Cortex of kidney (tissue), 1 donor: Measurements from ENCODE around the gene BRINP1.
"Not testable (repeated sequence)": the region's sequence is repeated elsewhere in the genome, so short reads cannot be mapped to it uniquely, and the experiment has no call there.

ENCODE experiments used
- DNase-seq: peaks from one replicate; lab custom pipeline; 2025; lab: John Stamatoyannopoulos, UW

The BRINP1 gene

DNA sequence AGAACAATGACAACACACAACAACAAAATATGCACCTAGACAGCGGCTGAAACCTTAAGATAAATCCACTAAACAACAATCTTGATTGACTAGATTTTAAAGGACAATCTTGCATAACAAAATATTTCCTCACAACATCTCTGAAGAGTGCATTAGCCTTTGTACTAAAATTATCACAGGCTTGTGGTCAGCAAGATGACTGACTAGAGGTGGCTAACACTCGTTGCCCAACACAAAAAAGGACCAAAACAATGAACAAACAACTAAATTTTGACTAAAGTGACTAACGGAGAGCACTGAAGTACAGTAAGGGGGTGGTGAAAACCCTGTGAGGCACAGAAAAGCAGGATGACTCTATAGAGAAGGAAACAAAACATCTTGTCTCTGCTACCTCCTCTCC lies 183.9 kb downstream of the BRINP1 start:
- DNase-seq, result no peak

- DNase-seq, result no peak
These were observed 184.8 kb downstream of the BRINP1 start for GRCh38 chr9:119184265-119184936.

DNA sequence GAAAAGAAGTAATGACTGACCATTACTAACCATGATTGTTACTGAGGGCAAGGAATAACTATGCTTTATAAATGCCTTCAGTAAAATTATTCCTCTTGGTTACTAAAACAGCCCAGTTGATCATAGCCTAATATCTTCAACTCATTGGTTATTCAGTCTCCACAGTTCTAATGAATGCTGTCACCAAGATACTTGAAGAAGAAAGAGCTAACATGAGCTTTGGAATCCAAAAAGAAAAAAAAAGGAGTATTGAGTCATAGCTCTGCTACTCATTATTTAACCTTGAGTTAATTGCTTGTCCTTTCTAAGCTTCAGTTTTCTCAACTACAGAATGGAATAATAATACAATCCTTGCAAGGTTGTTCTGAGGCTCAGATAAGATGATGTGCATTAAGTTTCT lies 187.7 kb downstream of the BRINP1 start:
- DNase-seq, result no peak

GRCh38 chr9:119180897-119181296 lies 188.3 kb downstream of the BRINP1 start:
- no peak for DNase-seq

GRCh38 chr9:119179701-119180100 lies 189.5 kb downstream of the BRINP1 start:
- no peak for DNase-seq

DNA sequence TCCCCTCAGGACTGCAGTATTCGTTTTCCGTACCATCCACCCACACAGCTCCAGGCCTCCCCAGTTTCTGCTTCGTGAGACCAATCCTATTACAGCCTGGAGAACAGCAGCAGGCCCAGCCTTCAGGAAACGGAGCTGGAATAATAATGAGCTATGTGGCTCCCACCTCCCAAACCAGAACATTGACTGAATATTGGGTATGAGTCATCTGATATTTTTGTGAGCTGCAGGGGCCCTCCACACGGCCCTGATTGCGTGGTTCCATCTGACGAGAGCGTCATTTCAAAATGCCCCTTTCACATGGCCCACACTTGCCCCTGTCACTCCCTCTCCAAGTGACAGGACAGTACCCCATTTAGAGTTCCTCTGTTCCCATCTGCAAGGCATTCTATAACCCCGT lies 192.0 kb downstream of the BRINP1 start:
- DNase-seq, result no peak

- DNase-seq, result no peak
These were observed 193.7 kb downstream of the BRINP1 start for GRCh38 chr9:119175581-119175980.

DNA sequence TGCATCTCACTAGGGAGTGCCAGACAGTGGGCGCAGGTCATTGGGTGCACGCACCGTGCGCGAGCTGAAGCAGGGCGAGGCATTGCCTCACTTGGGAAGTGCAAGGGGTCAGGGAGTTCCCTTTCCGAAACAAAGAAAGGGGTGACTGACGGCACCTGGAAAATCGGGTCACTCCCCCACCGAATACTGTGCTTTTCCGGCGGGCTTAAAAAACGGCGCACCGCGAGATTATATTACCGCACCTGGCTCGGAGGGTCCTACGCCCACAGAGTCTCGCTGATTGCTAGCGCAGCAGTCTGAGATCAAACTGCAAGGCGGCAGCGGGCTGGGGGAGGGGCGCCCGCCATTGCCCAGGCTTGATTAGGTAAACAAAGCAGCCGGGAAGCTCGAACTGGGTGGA lies 200.0 kb downstream of the BRINP1 start:
- not testable (repeated sequence) for DNase-seq

GRCh38 chr9:119167876-119168275 lies 201.4 kb downstream of the BRINP1 start:
- DNase-seq, result no peak

- DNase-seq, result no peak
These were observed 202.0 kb downstream of the BRINP1 start for GRCh38 chr9:119167267-119167666.

DNA sequence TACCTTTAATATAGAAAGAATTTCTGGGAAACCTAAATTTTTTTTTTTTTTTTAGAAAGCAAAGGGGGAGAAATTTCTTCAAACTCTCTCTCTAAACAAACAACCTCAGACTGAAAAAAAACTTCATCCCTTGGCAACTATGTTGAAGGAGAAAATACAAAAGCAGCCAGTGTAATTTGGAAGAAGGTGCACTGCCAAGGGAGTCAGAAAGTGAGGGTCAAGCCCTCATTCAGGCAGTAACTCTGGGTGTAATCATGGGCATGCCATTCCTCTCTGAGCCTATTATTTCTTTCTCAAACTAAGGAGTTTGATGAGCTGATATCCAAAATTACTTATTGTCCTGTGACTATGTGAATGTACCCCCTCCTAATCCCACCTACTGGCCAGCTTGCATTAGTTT lies 203.1 kb downstream of the BRINP1 start:
- no peak for DNase-seq

DNA sequence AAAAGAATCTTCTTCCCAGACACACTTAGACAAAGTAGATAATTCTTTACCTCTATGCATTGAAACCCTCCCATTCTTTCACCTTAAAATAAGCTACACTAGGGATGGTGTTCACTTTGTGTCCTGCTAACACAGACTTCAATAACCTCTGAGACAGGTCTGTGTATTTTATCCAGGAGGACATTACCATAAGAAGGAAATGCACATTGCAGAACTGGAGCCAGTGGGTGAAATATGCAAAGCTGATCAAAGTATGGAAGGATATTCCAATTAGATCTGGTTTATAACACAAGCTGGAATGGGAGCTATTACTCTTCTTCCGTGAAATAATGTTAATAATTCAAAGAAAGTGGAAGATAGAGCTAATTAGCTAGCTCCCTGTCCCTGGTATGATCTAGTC lies 204.1 kb downstream of the BRINP1 start:
- no peak for DNase-seq

DNA sequence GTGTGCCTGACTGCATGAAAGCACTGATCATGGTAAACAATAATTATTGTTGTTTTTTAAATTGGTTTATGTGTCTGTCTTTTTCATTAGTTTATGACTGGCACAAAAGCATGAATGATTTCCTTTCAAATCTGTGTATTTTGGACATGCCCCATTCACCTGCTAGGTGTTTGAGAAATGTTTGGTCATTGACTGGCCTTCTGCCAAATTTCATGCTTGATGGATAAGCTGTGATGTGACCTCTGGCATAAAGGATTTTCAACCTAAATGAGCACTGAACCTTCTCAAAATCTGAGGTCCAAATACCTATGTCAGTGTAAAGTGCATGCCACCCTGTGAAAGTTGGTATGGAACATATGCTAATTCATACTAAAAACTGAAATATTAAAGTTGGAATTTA lies 204.5 kb downstream of the BRINP1 start:
- no peak for DNase-seq

- no peak for DNase-seq
These were observed 208.7 kb downstream of the BRINP1 start for GRCh38 chr9:119160551-119160950.

GRCh38 chr9:119159386-119159785 lies 209.8 kb downstream of the BRINP1 start:
- DNase-seq, result no peak

DNA sequence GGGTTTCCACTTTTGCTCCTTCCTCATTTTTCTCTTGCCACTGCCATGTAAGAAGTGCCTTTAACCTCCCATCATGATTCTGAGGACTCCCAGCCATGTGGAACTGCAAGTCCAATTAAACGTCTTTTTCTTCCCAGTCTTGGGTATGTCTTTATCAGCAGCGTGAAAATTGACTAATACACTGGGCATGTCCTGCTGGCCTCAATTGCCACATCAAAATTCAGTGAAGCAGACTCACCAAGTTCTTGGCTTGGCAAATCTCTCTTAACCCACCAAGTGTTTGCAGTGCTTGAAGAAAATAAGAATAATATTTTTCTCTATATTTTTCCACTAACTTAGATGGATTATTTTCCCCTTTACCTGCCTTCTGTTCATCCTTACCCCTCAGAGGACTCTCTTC lies 212.0 kb downstream of the BRINP1 start:
- DNase-seq, result no peak

- DNase-seq, result no peak
These were observed 212.9 kb downstream of the BRINP1 start for GRCh38 chr9:119156354-119156753.

- no peak for DNase-seq
These were observed 214.7 kb downstream of the BRINP1 start for GRCh38 chr9:119154527-119154926.

DNA sequence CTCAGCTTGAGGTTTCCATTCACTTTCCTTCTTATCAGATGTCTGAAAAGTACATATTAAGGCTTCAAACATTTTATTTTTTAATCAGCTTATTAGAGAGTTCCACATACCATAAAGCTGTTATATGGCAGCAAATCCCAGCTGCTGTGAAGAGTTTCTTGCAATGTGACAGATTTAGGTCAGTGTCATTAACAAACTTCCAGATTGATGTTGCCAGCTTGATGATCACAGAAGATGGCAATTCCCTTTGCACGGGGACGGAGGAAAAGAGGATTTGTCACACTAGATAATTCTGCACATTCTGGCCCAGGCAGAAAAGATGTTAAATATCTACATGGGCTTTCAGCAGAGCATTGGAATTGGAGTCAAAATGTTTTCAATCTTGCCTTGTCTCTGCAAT lies 215.8 kb downstream of the BRINP1 start:
- no peak for DNase-seq

GRCh38 chr9:119148855-119149254 lies 220.4 kb downstream of the BRINP1 start:
- DNase-seq, result no peak

DNA sequence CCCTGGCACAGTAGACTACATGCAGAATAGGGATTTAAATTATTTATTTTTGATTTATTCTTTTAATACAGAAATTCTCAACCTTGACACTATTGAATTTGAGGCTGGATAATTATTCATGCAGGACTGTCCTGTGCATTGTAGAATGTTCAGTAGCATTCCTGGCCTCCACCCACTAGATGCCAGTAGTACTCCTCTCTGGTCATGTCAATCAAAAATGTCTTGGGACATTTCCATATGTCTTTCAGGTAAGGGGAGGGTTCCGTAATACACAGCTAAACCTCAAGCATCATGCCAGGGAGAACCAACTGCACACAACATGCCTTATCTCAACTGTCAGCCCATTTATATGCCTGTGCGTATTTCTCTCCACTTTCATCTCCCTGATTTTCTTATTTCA lies 231.8 kb downstream of the BRINP1 start:
- no peak for DNase-seq

DNA sequence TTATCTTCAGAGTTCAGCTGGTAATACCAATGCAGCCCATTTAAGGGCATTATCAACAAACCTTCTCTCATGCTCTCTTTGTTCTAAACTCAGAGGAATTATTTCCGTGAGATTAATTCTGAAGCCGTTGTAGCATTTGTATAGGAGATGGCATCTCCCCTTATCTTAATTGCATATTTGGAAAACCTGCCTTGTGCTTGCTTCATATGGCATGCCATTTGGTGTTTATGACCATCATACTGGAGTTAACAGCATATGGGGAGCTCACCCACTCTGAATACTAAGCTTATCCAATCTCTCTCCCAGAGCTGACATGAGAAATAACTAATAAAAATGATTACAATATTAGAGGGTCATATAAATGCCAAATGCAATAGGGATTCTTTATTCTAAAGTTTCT lies 243.2 kb downstream of the BRINP1 start:
- DNase-seq, result no peak

DNA sequence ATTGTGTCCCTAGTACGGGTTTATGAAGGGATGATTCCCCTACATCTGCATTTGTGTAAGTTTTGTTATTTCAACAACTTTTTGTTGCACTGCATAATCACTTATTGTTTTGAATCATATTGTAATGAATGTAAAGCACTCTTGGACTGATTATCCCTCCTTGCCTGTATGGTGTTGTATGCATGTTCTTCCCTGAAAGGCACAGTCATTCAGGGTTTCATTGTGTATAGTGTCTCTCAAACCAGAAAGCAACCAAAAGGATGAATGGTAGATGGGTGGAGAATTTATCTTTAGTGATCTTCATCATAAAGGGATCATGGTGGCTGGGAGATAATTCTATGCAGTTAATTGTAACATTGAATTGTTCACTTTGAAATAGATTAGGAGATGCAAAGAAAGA lies 247.3 kb downstream of the BRINP1 start:
- DNase-seq, result no peak

GRCh38 chr9:119117409-119117808 lies 251.8 kb downstream of the BRINP1 start:
- no peak for DNase-seq
